Pancreas (tissue), 10 donors: ENCODE results near the gene AKAP12. TPM values are rescaled to one million over a fixed set of nuclear protein-coding genes. Genes with fewer than 3 reads are reported as not detected.

ENCODE experiments used
- ATAC-seq, 4 donors: fragments of 200-7000 bp; cut with Tn5 transposase; one replicate each; pipeline versions ENCODE4 v1.8.0 to v1.9.1; 2020; ENCODE audit warnings: mild to moderate bottlenecking in 4 of 4, moderate library complexity in 4 of 4
- DNase-seq, 6 donors: peaks; one replicate each; pipeline ENCODE4 v3.0.0-alpha.2; 2020
- FAIRE-seq: peaks from 2 replicates; lab custom pipeline; 2012; peaks lifted over from hg19 to GRCh38; lab: Jason Lieb, UNC
- H3K27ac ChIP-seq, 4 donors: fragments of 200-600 bp; sonication (generic); 1 replicate in 3 of 4; 2 replicates in 1 of 4; pipeline versions ENCODE4 v1.5.0 to v1.8.0; 2020
- H3K27me3 ChIP-seq, 4 donors: fragments of 200-600 bp; one replicate each; pipeline ENCODE4 v1.8.0; 2021
- H3K36me3 ChIP-seq, 3 donors: fragments of 200-600 bp; sonication (generic) in 1 of 3; one replicate each; pipeline versions ENCODE4 v1.5.0 to v1.8.0; 2020 to 2021
- H3K4me1 ChIP-seq, 3 donors: fragments of 200-600 bp; one replicate each; pipeline ENCODE4 v1.8.0; 2021
- H3K4me3 ChIP-seq, 4 donors: fragments of 200-600 bp; sonication (generic) in 2 of 4; one replicate each; pipeline versions ENCODE4 v1.5.0 to v1.8.0; 2020 to 2021
- H3K9me3 ChIP-seq, 4 donors: fragments of 200-600 bp; one replicate each; pipeline ENCODE4 v1.8.0; 2021
- WGBS, 2 donors: extraction: QIAGEN DNeasy Blood & Tissue Kit; methylation state at CpG; one replicate each; pipeline ENCODE4 v1.1.7; 2013; 5-methylcytosine and 5-hydroxymethylcytosine counted together
- intact Hi-C, 3 donors: fragments of 100-400 bp; cut with DNase I; formaldehyde crosslinking; loops; one replicate each; pipeline versions ENCODE4 v1.11.1 to v1.14.2; 2022
- polyA plus RNA-seq, 2 donors: library from polyadenylated mRNA; stranded (reverse); fragments of 200-250 nt; gene quantifications; one replicate each; pipeline ENCODE4 v1.2.3, GENCODE V29; 2013
- total RNA-seq, 6 donors: library from RNA; stranded (reverse); fragmentation: NEBNext Ultra II Directional in 4 of 6; extraction: Animal tissue kit (Norgen Biotek cat#: 25700) in 4 of 6; gene quantifications; one replicate each; pipeline versions ENCODE4 v1.2.1 to v1.2.4, GENCODE V29; 2021 to 2023
- TF ChIP-seq, protein P1 (sequence below), 4 donors: fragments of 200-600 bp; sonication (generic) in 3 of 4; IDR thresholded peaks; one replicate each; pipeline versions ENCODE4 v1.5.0 to v1.8.0; 2021; ENCODE audit warnings: antibody characterized with exemption in 4 of 4
- donor health status: healthy with polysubstance abuse.
- donor health status: DM: no; HTN: no; CAD: no; lungs with moderate emphysema.
- donor health status: DM: no; HTN: no; CAD: no.
- donor health status: control.
- donor health status: control.
- donor health status: Bipolar disorder and iron deficiency.
- donor health status: DM: yes; HTN: yes; CAD: no.
- donor health status: DM: no; HTN: no; CAD: no.
- donor health status: DM: no; HTN: no; CAD: no.
- donor health status: DM: yes; HTN: yes; CAD: no.

Gene AKAP12
- total and polyA plus RNA-seq, 8 donors, result 2.4 to 13.2 (median 3.8) TPM

DNA sequence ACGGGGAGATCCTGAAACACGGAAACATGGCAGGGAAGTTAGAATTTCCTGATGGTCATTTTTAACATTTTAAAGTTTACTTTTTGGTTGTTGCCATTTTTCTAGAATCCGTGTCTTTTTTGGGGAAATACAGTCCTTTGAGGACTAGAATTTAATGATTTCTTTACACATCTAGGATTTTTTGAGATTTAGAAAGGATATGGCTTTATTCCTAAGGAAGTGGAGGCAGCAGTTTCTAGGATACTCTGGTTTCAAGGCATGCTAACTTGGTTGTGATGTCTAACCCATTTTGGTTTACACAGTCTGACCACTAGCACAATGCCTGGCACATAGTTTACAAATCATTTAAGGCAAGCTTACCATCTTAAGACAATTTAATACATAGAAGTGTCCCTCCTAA, 152.7 kb downstream of the AKAP12 start:
- peak overlapping the region in 2 of 4 donors; percentile 99 for H3K4me3 ChIP-seq

DNA sequence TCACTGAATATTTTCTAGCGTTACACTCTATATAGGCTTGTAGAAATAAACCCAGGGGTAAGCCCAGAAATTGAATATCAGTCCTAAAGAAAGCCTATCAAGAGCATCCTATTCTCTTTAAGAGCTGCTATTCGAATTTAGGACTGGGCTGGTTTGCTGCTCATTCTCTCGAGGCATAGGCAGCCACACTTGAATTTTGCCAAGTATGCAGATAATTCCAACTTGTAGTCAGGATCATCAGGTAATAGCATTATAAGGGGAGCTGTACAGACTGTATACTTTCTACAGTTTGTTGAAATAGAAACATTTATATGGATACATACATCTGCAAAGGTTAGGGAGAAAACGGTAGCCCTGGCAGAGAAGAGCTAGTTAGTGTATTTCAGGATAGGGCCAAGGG, 153.6 kb downstream of the AKAP12 start:
- Histone ChIP-seq H3K4me3 (no peak overlapping the region), H3K36me3 (no peaks in the 10 kb centered on the region), H3K27me3 (no peaks in the 10 kb centered on the region), H3K27ac (no peak overlapping the region), H3K9me3 (no peaks in the 10 kb centered on the region), H3K4me1 (peaks cover 21 to 36% (median 34%) of the 10 kb centered on the region in 3 donors)
- no peak for DNase-seq
- TF ChIP-seq, protein P1, sequence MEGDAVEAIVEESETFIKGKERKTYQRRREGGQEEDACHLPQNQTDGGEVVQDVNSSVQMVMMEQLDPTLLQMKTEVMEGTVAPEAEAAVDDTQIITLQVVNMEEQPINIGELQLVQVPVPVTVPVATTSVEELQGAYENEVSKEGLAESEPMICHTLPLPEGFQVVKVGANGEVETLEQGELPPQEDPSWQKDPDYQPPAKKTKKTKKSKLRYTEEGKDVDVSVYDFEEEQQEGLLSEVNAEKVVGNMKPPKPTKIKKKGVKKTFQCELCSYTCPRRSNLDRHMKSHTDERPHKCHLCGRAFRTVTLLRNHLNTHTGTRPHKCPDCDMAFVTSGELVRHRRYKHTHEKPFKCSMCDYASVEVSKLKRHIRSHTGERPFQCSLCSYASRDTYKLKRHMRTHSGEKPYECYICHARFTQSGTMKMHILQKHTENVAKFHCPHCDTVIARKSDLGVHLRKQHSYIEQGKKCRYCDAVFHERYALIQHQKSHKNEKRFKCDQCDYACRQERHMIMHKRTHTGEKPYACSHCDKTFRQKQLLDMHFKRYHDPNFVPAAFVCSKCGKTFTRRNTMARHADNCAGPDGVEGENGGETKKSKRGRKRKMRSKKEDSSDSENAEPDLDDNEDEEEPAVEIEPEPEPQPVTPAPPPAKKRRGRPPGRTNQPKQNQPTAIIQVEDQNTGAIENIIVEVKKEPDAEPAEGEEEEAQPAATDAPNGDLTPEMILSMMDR (IDR thresholded peaks at IDR 0.05), result no peak
- FAIRE-seq, result no peak
- intact Hi-C loops, result no loop called here
- no peak for ATAC-seq
- 64 to 74% methylated on average over 4 of the region's 4 CpGs for WGBS, 2 donors

More for the DNA sequence above, 152.7 kb downstream of the AKAP12 start:
- H3K9me3 ChIP-seq, result no peaks in the 10 kb centered on the region
- WGBS, 2 donors, result 3% methylated on average over 3 of the region's 3 CpGs
- no peak for FAIRE-seq
- TF ChIP-seq, protein P1 (IDR thresholded peaks at IDR 0.05), result no peak
- intact Hi-C loops, result no loop called here
- H3K36me3 ChIP-seq, result no peaks in the 10 kb centered on the region
- ATAC-seq, result no peak
- no peaks in the 10 kb centered on the region for H3K27me3 ChIP-seq
- H3K4me1 ChIP-seq, result peaks cover 21 to 36% (median 35%) of the 10 kb centered on the region in 3 donors
- no peak for DNase-seq
- peak overlapping the region in 2 of 4 donors; percentile 99 for H3K27ac ChIP-seq

DNA sequence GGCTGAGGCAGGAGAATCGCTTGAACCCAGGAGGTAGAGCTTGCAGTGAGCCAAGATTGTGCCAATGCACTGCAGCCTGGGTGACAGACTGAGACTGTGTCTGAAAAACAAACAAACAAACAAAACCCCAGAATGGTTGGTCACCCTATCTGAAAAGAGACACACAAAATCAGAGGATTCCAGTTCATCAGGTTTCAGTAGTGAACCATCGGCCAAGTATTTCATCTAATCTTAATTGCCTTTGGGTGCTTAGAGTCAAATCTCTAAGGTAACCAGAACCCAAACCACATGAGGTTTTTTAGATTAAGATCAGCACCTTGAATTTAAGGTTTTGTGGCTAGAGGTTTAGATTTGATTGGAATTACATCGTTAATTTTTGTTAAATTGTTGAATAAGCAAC, 159.9 kb downstream of the AKAP12 start:
- no peaks in the 10 kb centered on the region for H3K36me3 ChIP-seq
- WGBS, 2 donors, result 57 to 65% methylated on average over 3 of the region's 3 CpGs
- H3K27ac ChIP-seq, result no peak overlapping the region
- no peak for FAIRE-seq
- peaks cover 17 to 33% (median 27%) of the 10 kb centered on the region in 3 donors for H3K4me1 ChIP-seq
- ATAC-seq, result no peak
- no peak overlapping the region for H3K4me3 ChIP-seq
- TF ChIP-seq, protein P1 (IDR thresholded peaks at IDR 0.05), result no peak
- H3K9me3 ChIP-seq, result no peaks in the 10 kb centered on the region
- intact Hi-C loops, result no loop called here
- H3K27me3 ChIP-seq, result no peaks in the 10 kb centered on the region
- no peak for DNase-seq

DNA sequence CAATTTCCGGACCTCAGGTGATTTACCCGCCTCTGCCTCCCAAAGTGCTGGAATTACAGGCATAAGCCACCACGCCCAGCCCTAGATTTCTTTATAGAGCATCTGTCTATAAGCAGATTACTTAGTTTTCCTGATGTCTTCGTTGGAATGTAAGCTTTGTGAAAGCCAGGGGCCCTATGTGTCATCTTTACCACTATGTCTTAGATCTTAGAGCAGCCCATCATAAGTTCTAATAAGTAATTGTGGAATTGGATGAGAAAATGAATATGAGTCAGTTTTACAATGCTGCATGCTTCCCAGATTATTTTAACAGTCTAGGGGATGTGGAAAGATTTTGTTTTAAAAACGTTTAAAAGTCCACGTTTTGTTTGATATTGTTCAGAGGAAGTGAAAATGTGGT, 160.7 kb downstream of the AKAP12 start:
- DNase-seq (no peak), ATAC-seq (no peak), FAIRE-seq (no peak)
- no peak overlapping the region for H3K27ac ChIP-seq
- no peaks in the 10 kb centered on the region for H3K27me3 ChIP-seq
- no peaks in the 10 kb centered on the region for H3K36me3 ChIP-seq
- no peak overlapping the region for H3K4me3 ChIP-seq
- H3K4me1 ChIP-seq, result peaks cover 17 to 29% (median 27%) of the 10 kb centered on the region in 3 donors
- 78 to 87% methylated on average over 6 of the region's 6 CpGs for WGBS, 2 donors
- intact Hi-C loops, result no loop called here
- no peaks in the 10 kb centered on the region for H3K9me3 ChIP-seq
- TF ChIP-seq, protein P1 (IDR thresholded peaks at IDR 0.05), result no peak

DNA sequence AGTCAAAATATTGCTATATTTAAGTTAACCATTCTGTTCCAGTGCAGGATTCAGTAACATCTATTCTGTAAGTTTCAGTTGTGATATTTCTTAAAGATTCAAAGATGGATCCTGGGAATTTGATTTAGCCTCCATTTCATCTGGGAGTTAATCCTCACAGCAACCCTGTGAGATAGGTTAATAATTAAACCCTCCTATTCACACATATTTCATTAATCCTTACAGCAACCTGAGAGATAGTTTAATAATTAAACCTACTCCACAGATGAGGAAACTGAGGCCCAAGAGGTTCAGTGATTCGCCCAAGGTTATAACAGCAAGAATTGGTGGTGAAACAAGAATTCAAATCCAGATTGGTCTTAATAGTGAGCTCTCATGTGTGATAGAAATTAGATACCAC, 162.5 kb downstream of the AKAP12 start:
- Histone ChIP-seq H3K27me3 (no peaks in the 10 kb centered on the region), H3K36me3 (no peaks in the 10 kb centered on the region), H3K4me3 (no peak overlapping the region), H3K27ac (no peak overlapping the region), H3K4me1 (peaks cover 12 to 18% (median 16%) of the 10 kb centered on the region in 3 donors), H3K9me3 (no peaks in the 10 kb centered on the region)
- intact Hi-C loops, result no loop called here
- DNase-seq (no peak), ATAC-seq (peak; percentile 29 to 63 (median 46)), FAIRE-seq (no peak)
- 53 to 56% methylated on average over 1 of the region's 1 CpG for WGBS, 2 donors
- TF ChIP-seq, protein P1 (IDR thresholded peaks at IDR 0.05), result no peak
